ENCODE measurements around the gene DNAH10.

The DNAH10 gene

GRCh38 chr12:123772074-123772473, 10.0 kb downstream of the DNAH10 start:
- Histone ChIP-seq H3K36me3 (replicated peaks in 1 of 2; ENCODE audit: control insufficient read depth in 2 of 2, insufficient read depth in 2 of 2, low read length in 2 of 2) (no peaks in the 10 kb centered on the region), H3K4me2 (ENCODE audit: insufficient read depth, low read length, poor library complexity, severe bottlenecking) (no peak overlapping the region), H3K9me3 (replicated peaks in 1 of 2; ENCODE audit: control insufficient read depth in 2 of 2, insufficient read depth in 1 of 2, low read depth in 1 of 2, low read length in 2 of 2) (peaks cover 0 to 2% of the 10 kb centered on the region in 2 donors), H2AK5ac (ENCODE audit: low read depth, low read length) (no peak overlapping the region), H4K91ac (ENCODE audit: low read depth, low read length, poor library complexity) (no peak overlapping the region), H2BK120ac (ENCODE audit: low read depth, low read length) (no peak overlapping the region), H2BK5ac (ENCODE audit: low read length) (no peak overlapping the region), H3K4me1 (ENCODE audit: control insufficient read depth in 2 of 2, insufficient read depth in 1 of 2, low read depth in 1 of 2, low read length in 2 of 2) (no peaks in the 10 kb centered on the region), H3K9ac (ENCODE audit: low read depth, low read length, poor library complexity) (no peak overlapping the region), H3K23ac (ENCODE audit: low read depth, low read length, poor library complexity) (no peak overlapping the region), H2BK15ac (ENCODE audit: low read length) (no peak overlapping the region), H3K79me1 (ENCODE audit: low read depth, low read length) (no peaks in the 10 kb centered on the region), H3K27ac (replicated peaks; ENCODE audit: low read length) (no peak overlapping the region), H3K27me3 (ENCODE audit: control insufficient read depth in 3 of 3, insufficient read depth in 3 of 3, low read depth in 1 of 3, low read length in 3 of 3) (no peaks in the 10 kb centered on the region), H4K8ac (ENCODE audit: low read depth, low read length) (no peak overlapping the region), H3K18ac (ENCODE audit: low read length) (no peak overlapping the region), H3K14ac (ENCODE audit: low read length) (no peak overlapping the region), H2AFZ (ENCODE audit: low read length) (no peak overlapping the region), H2BK12ac (ENCODE audit: low read length) (no peak overlapping the region), H3K4ac (ENCODE audit: low read length) (no peak overlapping the region), H3K4me3 (ENCODE audit: low read length in 2 of 2) (no peak overlapping the region)
- DNase-seq (ENCODE audit: low spot score) = no peak
- WGBS, 2 donors (ENCODE audit: extremely low coverage in 2 of 2, insufficient read length in 2 of 2, insufficient replicate concordance in 1 of 2) = no CpG with 5 or more reads among the region's 5 CpGs

DNA sequence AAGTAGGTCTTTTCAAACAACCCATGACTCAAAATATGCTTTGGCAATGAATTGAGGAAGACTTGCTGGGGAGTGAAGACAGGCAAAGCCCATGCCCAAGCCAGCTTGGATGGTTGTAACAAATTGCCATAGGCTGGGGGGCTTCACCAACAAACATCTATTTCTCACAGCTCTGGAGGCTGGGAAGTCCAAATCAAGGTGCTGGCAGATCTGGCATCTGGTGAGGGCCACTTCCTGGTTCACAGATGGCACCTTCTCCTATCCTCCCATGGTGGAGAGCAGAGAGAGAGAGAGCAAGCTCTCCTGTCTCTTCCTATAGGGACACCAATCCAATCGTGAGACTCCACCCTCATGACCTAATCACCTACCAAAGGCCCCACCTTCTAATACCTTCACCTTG, 11.3 kb downstream of the DNAH10 start:
- Histone ChIP-seq H3K9me3 (replicated peaks in 1 of 2; ENCODE audit: control insufficient read depth in 2 of 2, insufficient read depth in 1 of 2, low read depth in 1 of 2, low read length in 2 of 2) (peaks cover 0 to 2% of the 10 kb centered on the region in 2 donors), H2AK5ac (ENCODE audit: low read depth, low read length) (no peak overlapping the region), H3K18ac (ENCODE audit: low read length) (no peak overlapping the region), H3K14ac (ENCODE audit: low read length) (no peak overlapping the region), H4K8ac (ENCODE audit: low read depth, low read length) (no peak overlapping the region), H3K9ac (ENCODE audit: low read depth, low read length, poor library complexity) (no peak overlapping the region), H3K36me3 (replicated peaks in 1 of 2; ENCODE audit: control insufficient read depth in 2 of 2, insufficient read depth in 2 of 2, low read length in 2 of 2) (no peaks in the 10 kb centered on the region), H2BK120ac (ENCODE audit: low read depth, low read length) (no peak overlapping the region), H3K23ac (ENCODE audit: low read depth, low read length, poor library complexity) (no peak overlapping the region), H3K4me3 (ENCODE audit: low read length in 2 of 2) (no peak overlapping the region), H3K4ac (ENCODE audit: low read length) (no peak overlapping the region), H3K4me1 (ENCODE audit: control insufficient read depth in 2 of 2, insufficient read depth in 1 of 2, low read depth in 1 of 2, low read length in 2 of 2) (no peaks in the 10 kb centered on the region), H2AFZ (ENCODE audit: low read length) (no peak overlapping the region), H4K91ac (ENCODE audit: low read depth, low read length, poor library complexity) (no peak overlapping the region), H3K27me3 (ENCODE audit: control insufficient read depth in 3 of 3, insufficient read depth in 3 of 3, low read depth in 1 of 3, low read length in 3 of 3) (no peaks in the 10 kb centered on the region), H3K4me2 (ENCODE audit: insufficient read depth, low read length, poor library complexity, severe bottlenecking) (no peak overlapping the region), H2BK15ac (ENCODE audit: low read length) (no peak overlapping the region), H2BK5ac (ENCODE audit: low read length) (no peak overlapping the region), H3K27ac (replicated peaks; ENCODE audit: low read length) (no peak overlapping the region), H2BK12ac (ENCODE audit: low read length) (no peak overlapping the region), H3K79me1 (ENCODE audit: low read depth, low read length) (no peaks in the 10 kb centered on the region)
- WGBS, 2 donors (ENCODE audit: extremely low coverage in 2 of 2, insufficient read length in 2 of 2, insufficient replicate concordance in 1 of 2) = no CpG with 5 or more reads among the region's 1 CpG
- no peak for DNase-seq (ENCODE audit: low spot score)

GRCh38 chr12:123779551-123779950, 17.4 kb downstream of the DNAH10 start:
- Histone ChIP-seq H3K27ac (replicated peaks; ENCODE audit: low read length) (no peak overlapping the region), H4K91ac (ENCODE audit: low read depth, low read length, poor library complexity) (no peak overlapping the region), H3K18ac (ENCODE audit: low read length) (no peak overlapping the region), H3K79me1 (ENCODE audit: low read depth, low read length) (no peaks in the 10 kb centered on the region), H3K36me3 (replicated peaks in 1 of 2; ENCODE audit: control insufficient read depth in 2 of 2, insufficient read depth in 2 of 2, low read length in 2 of 2) (no peaks in the 10 kb centered on the region), H2BK120ac (ENCODE audit: low read depth, low read length) (no peak overlapping the region), H3K4ac (ENCODE audit: low read length) (no peak overlapping the region), H3K9ac (ENCODE audit: low read depth, low read length, poor library complexity) (no peak overlapping the region), H3K4me1 (ENCODE audit: control insufficient read depth in 2 of 2, insufficient read depth in 1 of 2, low read depth in 1 of 2, low read length in 2 of 2) (no peaks in the 10 kb centered on the region), H4K8ac (ENCODE audit: low read depth, low read length) (no peak overlapping the region), H3K14ac (ENCODE audit: low read length) (no peak overlapping the region), H2BK5ac (ENCODE audit: low read length) (no peak overlapping the region), H3K27me3 (ENCODE audit: control insufficient read depth in 3 of 3, insufficient read depth in 3 of 3, low read depth in 1 of 3, low read length in 3 of 3) (no peaks in the 10 kb centered on the region), H2AFZ (ENCODE audit: low read length) (no peak overlapping the region), H3K4me2 (ENCODE audit: insufficient read depth, low read length, poor library complexity, severe bottlenecking) (no peak overlapping the region), H3K4me3 (ENCODE audit: low read length in 2 of 2) (no peak overlapping the region), H3K23ac (ENCODE audit: low read depth, low read length, poor library complexity) (no peak overlapping the region), H2BK12ac (ENCODE audit: low read length) (no peak overlapping the region), H2BK15ac (ENCODE audit: low read length) (no peak overlapping the region), H2AK5ac (ENCODE audit: low read depth, low read length) (no peak overlapping the region), H3K9me3 (replicated peaks in 1 of 2; ENCODE audit: control insufficient read depth in 2 of 2, insufficient read depth in 1 of 2, low read depth in 1 of 2, low read length in 2 of 2) (peaks cover 0 to 2% of the 10 kb centered on the region in 2 donors)
- DNase-seq (ENCODE audit: low spot score) = no peak

GRCh38 chr12:123782997-123783792, 21.1 kb downstream of the DNAH10 start:
- Histone ChIP-seq H3K4me2 (ENCODE audit: insufficient read depth, low read length, poor library complexity, severe bottlenecking) (no peak overlapping the region), H3K79me1 (ENCODE audit: low read depth, low read length) (no peaks in the 10 kb centered on the region), H2BK12ac (ENCODE audit: low read length) (no peak overlapping the region), H2BK120ac (ENCODE audit: low read depth, low read length) (no peak overlapping the region), H3K27ac (replicated peaks; ENCODE audit: low read length) (no peak overlapping the region), H3K14ac (ENCODE audit: low read length) (no peak overlapping the region), H3K27me3 (ENCODE audit: control insufficient read depth in 3 of 3, insufficient read depth in 3 of 3, low read depth in 1 of 3, low read length in 3 of 3) (no peaks in the 10 kb centered on the region), H3K4ac (ENCODE audit: low read length) (no peak overlapping the region), H2AFZ (ENCODE audit: low read length) (no peak overlapping the region), H3K23ac (ENCODE audit: low read depth, low read length, poor library complexity) (no peak overlapping the region), H3K18ac (ENCODE audit: low read length) (no peak overlapping the region), H4K91ac (ENCODE audit: low read depth, low read length, poor library complexity) (no peak overlapping the region), H3K9me3 (replicated peaks in 1 of 2; ENCODE audit: control insufficient read depth in 2 of 2, insufficient read depth in 1 of 2, low read depth in 1 of 2, low read length in 2 of 2) (no peaks in the 10 kb centered on the region), H4K8ac (ENCODE audit: low read depth, low read length) (no peak overlapping the region), H2AK5ac (ENCODE audit: low read depth, low read length) (no peak overlapping the region), H2BK15ac (ENCODE audit: low read length) (no peak overlapping the region), H3K9ac (ENCODE audit: low read depth, low read length, poor library complexity) (no peak overlapping the region), H3K36me3 (replicated peaks in 1 of 2; ENCODE audit: control insufficient read depth in 2 of 2, insufficient read depth in 2 of 2, low read length in 2 of 2) (no peaks in the 10 kb centered on the region), H2BK5ac (ENCODE audit: low read length) (no peak overlapping the region), H3K4me1 (ENCODE audit: control insufficient read depth in 2 of 2, insufficient read depth in 1 of 2, low read depth in 1 of 2, low read length in 2 of 2) (no peaks in the 10 kb centered on the region), H3K4me3 (ENCODE audit: low read length in 2 of 2) (no peak overlapping the region)
- WGBS, 2 donors (ENCODE audit: extremely low coverage in 2 of 2, insufficient read length in 2 of 2, insufficient replicate concordance in 1 of 2) = no CpG with 5 or more reads among the region's 10 CpGs
- no peak for DNase-seq (ENCODE audit: low spot score)

Measured in neuronal stem cell (in vitro differentiated cells).